Neuronal stem cell (in vitro differentiated cells): Measurements from ENCODE around the gene MID1.
"Not testable (repeated sequence)": the region's sequence is repeated elsewhere in the genome, so short reads cannot be mapped to it uniquely, and the experiment has no call there.

ENCODE experiments used
- DNase-seq: peaks from one replicate; pipeline ENCODE4 v3.0.0-alpha.2; 2013; ENCODE audit warnings: low spot score
- H2AFZ ChIP-seq: one replicate; pipeline ENCODE4 v1.6.1; 2013; ENCODE audit warnings: mild to moderate bottlenecking, low read length, inconsistent platforms
- H2AK5ac ChIP-seq: 2 replicates; pipeline ENCODE4 v1.6.1; 2013; ENCODE audit warnings: low read depth, mild to moderate bottlenecking, inconsistent platforms, low read length, moderate library complexity, mixed read lengths
- H2BK120ac ChIP-seq: 2 replicates; pipeline ENCODE4 v1.6.1; 2013; ENCODE audit warnings: low read depth, mild to moderate bottlenecking, inconsistent platforms, low read length, moderate library complexity, mixed read lengths
- H2BK12ac ChIP-seq: one replicate; pipeline ENCODE4 v1.6.1; 2013; ENCODE audit warnings: low read length, inconsistent platforms
- H2BK15ac ChIP-seq: 2 replicates; pipeline ENCODE4 v1.6.1; 2013; ENCODE audit warnings: mild to moderate bottlenecking, low read length, inconsistent platforms, mixed read lengths
- H2BK5ac ChIP-seq: one replicate; pipeline ENCODE4 v1.6.1; 2013; ENCODE audit warnings: inconsistent platforms, mild to moderate bottlenecking, low read length, moderate library complexity
- H3K14ac ChIP-seq: one replicate; pipeline ENCODE4 v1.6.1; 2013; ENCODE audit warnings: low read length, inconsistent platforms
- H3K18ac ChIP-seq: 2 replicates; pipeline ENCODE4 v1.6.1; 2013; ENCODE audit warnings: low read length, inconsistent platforms
- H3K23ac ChIP-seq: 2 replicates; pipeline ENCODE4 v1.6.1; 2013; ENCODE audit warnings: low read depth, mild to moderate bottlenecking, mixed read lengths, low read length, inconsistent platforms; ENCODE audit not compliant: poor library complexity
- H3K27ac ChIP-seq: replicated peaks from 3 replicates; pipeline ENCODE4 v1.5.1; 2013; ENCODE audit warnings: low read length, inconsistent platforms
- H3K27me3 ChIP-seq, 3 experiments: 2 replicates each; pipeline ENCODE4 v1.6.1; 2013; ENCODE audit warnings: low read length in 3 of 3, mild to moderate bottlenecking in 2 of 3, inconsistent platforms in 1 of 3, low read depth in 1 of 3, mixed read lengths in 1 of 3, moderate library complexity in 1 of 3; ENCODE audit not compliant: control insufficient read depth in 3 of 3, insufficient read depth in 3 of 3
- H3K36me3 ChIP-seq, 2 donors: replicated peaks in 1 of 2; 2 replicates each; pipeline ENCODE4 v1.6.1; 2013; ENCODE audit warnings: low read length in 2 of 2; ENCODE audit not compliant: control insufficient read depth in 2 of 2, insufficient read depth in 2 of 2
- H3K4ac ChIP-seq: 2 replicates; pipeline ENCODE4 v1.6.1; 2013; ENCODE audit warnings: inconsistent platforms, mild to moderate bottlenecking, low read length, moderate library complexity
- H3K4me1 ChIP-seq, 2 donors: 1 replicate in 1 of 2; 2 replicates in 1 of 2; pipeline ENCODE4 v1.6.1; 2013; ENCODE audit warnings: low read length in 2 of 2, low read depth in 1 of 2; ENCODE audit not compliant: control insufficient read depth in 2 of 2, insufficient read depth in 1 of 2
- H3K4me2 ChIP-seq: one replicate; pipeline ENCODE4 v1.6.1; 2013; ENCODE audit warnings: mild to moderate bottlenecking, low read length, inconsistent platforms; ENCODE audit not compliant: insufficient read depth, poor library complexity, severe bottlenecking
- H3K4me3 ChIP-seq, 2 donors: 2 replicates each; pipeline ENCODE4 v1.5.1; 2013; ENCODE audit warnings: low read length in 2 of 2, mild to moderate bottlenecking in 2 of 2, inconsistent platforms in 1 of 2, moderate library complexity in 1 of 2
- H3K79me1 ChIP-seq: one replicate; pipeline ENCODE4 v1.6.1; 2013; ENCODE audit warnings: low read depth, mild to moderate bottlenecking, inconsistent platforms, low read length, moderate library complexity
- H3K9ac ChIP-seq: one replicate; pipeline ENCODE4 v1.6.1; 2013; ENCODE audit warnings: mild to moderate bottlenecking, low read depth, low read length, inconsistent platforms; ENCODE audit not compliant: poor library complexity
- H3K9me3 ChIP-seq, 2 donors: replicated peaks in 1 of 2; 2 replicates each; pipeline versions ENCODE3 to v1.6.1; 2013; ENCODE audit warnings: low read length in 2 of 2, mild to moderate bottlenecking in 2 of 2, inconsistent platforms in 1 of 2, low read depth in 1 of 2, mixed read lengths in 1 of 2, moderate library complexity in 1 of 2; ENCODE audit not compliant: control insufficient read depth in 2 of 2, insufficient read depth in 1 of 2
- H4K8ac ChIP-seq: one replicate; pipeline ENCODE4 v1.6.1; 2013; ENCODE audit warnings: low read depth, mild to moderate bottlenecking, inconsistent platforms, low read length, moderate library complexity
- H4K91ac ChIP-seq: one replicate; pipeline ENCODE4 v1.6.1; 2013; ENCODE audit warnings: low read length, low read depth, mild to moderate bottlenecking, inconsistent platforms; ENCODE audit not compliant: poor library complexity
- WGBS, 2 donors: extraction: QIAGEN DNeasy Blood & Tissue Kit; methylation state at CpG; one replicate each; pipeline ENCODE4 v1.1.7; 2013; ENCODE audit warnings: missing lambda C conversion rate in 2 of 2, mixed read lengths in 1 of 2; ENCODE audit not compliant: insufficient read length in 2 of 2, insufficient replicate concordance in 1 of 2; ENCODE audit errors: extremely low coverage in 2 of 2; 5-methylcytosine and 5-hydroxymethylcytosine counted together

Gene MID1

GRCh38 chrX:10584882-10585281 is 35.5 kb downstream of the MID1 start:
- H2AK5ac ChIP-seq, H2BK12ac ChIP-seq, H2BK15ac ChIP-seq, H2BK120ac ChIP-seq, H3K4me3 ChIP-seq, H3K4ac ChIP-seq, H3K9ac ChIP-seq, H3K18ac ChIP-seq, H3K4me1 ChIP-seq, DNase-seq, H3K27me3 ChIP-seq, H3K9me3 ChIP-seq, H3K14ac ChIP-seq, H3K23ac ChIP-seq, H3K79me1 ChIP-seq, H4K8ac ChIP-seq, H2AFZ ChIP-seq, H4K91ac ChIP-seq, H3K4me2 ChIP-seq, H2BK5ac ChIP-seq, H3K27ac ChIP-seq: not testable (repeated sequence)
- H3K36me3 ChIP-seq: peaks cover 0 to 32% of the 10 kb centered on the region in 2 donors
- WGBS, 2 donors: no CpG with 5 or more reads among the region's 7 CpGs

- no peak overlapping the region for H3K4ac ChIP-seq
- H3K27ac ChIP-seq: no peak overlapping the region
- H3K14ac ChIP-seq: no peak overlapping the region
- no peak overlapping the region for H3K23ac ChIP-seq
- H3K4me3 ChIP-seq: no peak overlapping the region
- peaks cover 0 to 28% of the 10 kb centered on the region in 2 donors for H3K36me3 ChIP-seq
- no peak overlapping the region for H3K4me2 ChIP-seq
- H4K91ac ChIP-seq: no peak overlapping the region
- no peak overlapping the region for H2AK5ac ChIP-seq
- no peak overlapping the region for H2AFZ ChIP-seq
- no peak overlapping the region for H2BK12ac ChIP-seq
- H3K18ac ChIP-seq: no peak overlapping the region
- no peak overlapping the region for H3K9ac ChIP-seq
- H4K8ac ChIP-seq: no peak overlapping the region
- DNase-seq: no peak
- H3K9me3 ChIP-seq: peaks cover 0 to 6% of the 10 kb centered on the region in 2 donors
- no peak overlapping the region for H2BK120ac ChIP-seq
- H2BK15ac ChIP-seq: no peak overlapping the region
- H2BK5ac ChIP-seq: no peak overlapping the region
- H3K79me1 ChIP-seq: no peaks in the 10 kb centered on the region
- no peaks in the 10 kb centered on the region for H3K27me3 ChIP-seq
- H3K4me1 ChIP-seq: peaks cover 0 to 9% of the 10 kb centered on the region in 2 donors
These were observed 37.4 kb downstream of the MID1 start for GRCh38 chrX:10582945-10583344.

- H3K4me1 ChIP-seq: peaks cover 0 to 9% of the 10 kb centered on the region in 2 donors
- H2BK12ac ChIP-seq: no peak overlapping the region
- H3K23ac ChIP-seq: no peak overlapping the region
- H3K36me3 ChIP-seq: peaks cover 0 to 28% of the 10 kb centered on the region in 2 donors
- H2BK15ac ChIP-seq: no peak overlapping the region
- WGBS, 2 donors: no CpG with 5 or more reads among the region's 3 CpGs
- no peak for DNase-seq
- H4K91ac ChIP-seq: no peak overlapping the region
- no peak overlapping the region for H3K9ac ChIP-seq
- H2BK120ac ChIP-seq: no peak overlapping the region
- peaks cover 0 to 6% of the 10 kb centered on the region in 2 donors for H3K9me3 ChIP-seq
- no peak overlapping the region for H2AFZ ChIP-seq
- H2AK5ac ChIP-seq: no peak overlapping the region
- no peak overlapping the region for H3K18ac ChIP-seq
- no peaks in the 10 kb centered on the region for H3K79me1 ChIP-seq
- H3K4me2 ChIP-seq: no peak overlapping the region
- H4K8ac ChIP-seq: no peak overlapping the region
- H3K14ac ChIP-seq: no peak overlapping the region
- H3K4me3 ChIP-seq: no peak overlapping the region
- no peaks in the 10 kb centered on the region for H3K27me3 ChIP-seq
- no peak overlapping the region for H3K4ac ChIP-seq
- no peak overlapping the region for H2BK5ac ChIP-seq
- no peak overlapping the region for H3K27ac ChIP-seq
These were observed 38.1 kb downstream of the MID1 start for GRCh38 chrX:10582215-10582733.

- Histone ChIP-seq H3K4me3 (peak overlapping the region in 1 of 2 donors; percentile 7), H3K79me1 (no peaks in the 10 kb centered on the region)
These were observed 41.0 kb downstream of the MID1 start for GRCh38 chrX:10579112-10580011.

More at GRCh38 chrX:10579112-10580011, 41.0 kb downstream of the MID1 start:
- H3K9me3 ChIP-seq: peaks cover 0 to 8% of the 10 kb centered on the region in 2 donors
- WGBS, 2 donors: no CpG with 5 or more reads among the region's 12 CpGs
- no peak overlapping the region for H3K18ac ChIP-seq
- H2AK5ac ChIP-seq: no peak overlapping the region
- peaks cover 0 to 9% of the 10 kb centered on the region in 2 donors for H3K4me1 ChIP-seq
- no peak for DNase-seq
- no peak overlapping the region for H3K23ac ChIP-seq
- no peaks in the 10 kb centered on the region for H3K27me3 ChIP-seq
- H2BK12ac ChIP-seq: no peak overlapping the region
- no peak overlapping the region for H2BK15ac ChIP-seq
- H3K36me3 ChIP-seq: peaks cover 0 to 26% of the 10 kb centered on the region in 2 donors
- H4K91ac ChIP-seq: no peak overlapping the region
- H2BK120ac ChIP-seq: no peak overlapping the region
- no peak overlapping the region for H3K4ac ChIP-seq
- no peak overlapping the region for H2AFZ ChIP-seq
- no peak overlapping the region for H3K9ac ChIP-seq
- H3K14ac ChIP-seq: no peak overlapping the region
- H3K4me2 ChIP-seq: no peak overlapping the region
- no peak overlapping the region for H4K8ac ChIP-seq
- no peak overlapping the region for H3K27ac ChIP-seq
- H2BK5ac ChIP-seq: no peak overlapping the region
